Stimulated activated CD4-positive, alpha-beta T cell treated with anti-CD3 and anti-CD28 coated beads, TNF-alpha, amount 100 ng/mL, for 4 hours (primary cell): Measurements from ENCODE around the gene STMN1.
"Not testable (repeated sequence)": the region's sequence is repeated elsewhere in the genome, so short reads cannot be mapped to it uniquely, and the experiment has no call there.

Experiments
- DNase-seq, 3 experiments: peaks; one replicate each; pipeline ENCODE4 v3.0.0-alpha.2; 2020; ENCODE audit warnings: low read depth in 3 of 3

STMN1 gene

GRCh38 chr1:25905680-25906643 is at the start of gene STMN1:
Gene STMN1, minus strand, starts transcription at chr1:25906419. Its CDS starts 1,743 bp downstream, at chr1:25904676.
- peak; percentile 76 to 85 (median 83) for DNase-seq

- DNase-seq, result no peak
Observed at GRCh38 chr1:25955553-25955952, 49.3 kb upstream of the STMN1 start.

- DNase-seq, result no peak
Observed at GRCh38 chr1:25954282-25954938, 48.2 kb upstream of the STMN1 start.

GRCh38 chr1:25952841-25953401 is 46.7 kb upstream of the STMN1 start:
- no peak for DNase-seq

- no peak for DNase-seq
Observed at GRCh38 chr1:25948641-25949040, 42.4 kb upstream of the STMN1 start.

GRCh38 chr1:25947027-25947426 is 40.8 kb upstream of the STMN1 start:
- no peak for DNase-seq

- DNase-seq, result no peak
Observed at GRCh38 chr1:25945761-25946160, 39.5 kb upstream of the STMN1 start.

- DNase-seq, result no peak
Observed at GRCh38 chr1:25944986-25945385, 38.8 kb upstream of the STMN1 start.

- not testable (repeated sequence) for DNase-seq
Observed at GRCh38 chr1:25943511-25943910, 37.3 kb upstream of the STMN1 start.

- DNase-seq, result no peak
Observed at GRCh38 chr1:25936947-25937346, 30.7 kb upstream of the STMN1 start.

- DNase-seq, result no peak
Observed at GRCh38 chr1:25933479-25934365, 27.5 kb upstream of the STMN1 start.

- not testable (repeated sequence) for DNase-seq
Observed at GRCh38 chr1:25932811-25933400, 26.7 kb upstream of the STMN1 start.

GRCh38 chr1:25932321-25932720 is 26.1 kb upstream of the STMN1 start:
- no peak for DNase-seq

- no peak for DNase-seq
Observed at GRCh38 chr1:25929016-25929415, 22.8 kb upstream of the STMN1 start.

- DNase-seq, result no peak
Observed at GRCh38 chr1:25927521-25928265, 21.5 kb upstream of the STMN1 start.

- no peak for DNase-seq
Observed at GRCh38 chr1:25926731-25927496, 20.7 kb upstream of the STMN1 start.

- DNase-seq, result no peak
Observed at GRCh38 chr1:25924454-25924853, 18.2 kb upstream of the STMN1 start.

- peak in 1 of 3 experiments; percentile 19 for DNase-seq
Observed at GRCh38 chr1:25922971-25923552, 16.8 kb upstream of the STMN1 start.
